Smooth muscle cell (in vitro differentiated cells): ENCODE results near the gene SCRN1. TPM values are rescaled to one million over a fixed set of nuclear protein-coding genes. Genes with fewer than 3 reads are reported as not detected.

Source experiments
- DNase-seq: peaks from one replicate; lab custom pipeline; 2025; ENCODE audit not compliant: unreplicated experiment; lab: John Stamatoyannopoulos, UW
- H2AFZ ChIP-seq: fragments of 200-600 bp; sonication (generic); 2 replicates; pipeline ENCODE4 v1.6.0; 2016; ENCODE audit warnings: antibody characterized with exemption, low read depth, mild to moderate bottlenecking
- H3F3A ChIP-seq: fragments of 200-600 bp; sonication (generic); 2 replicates; pipeline ENCODE4 v1.6.0; 2017; ENCODE audit warnings: antibody characterized with exemption, low read depth
- H3K27ac ChIP-seq: fragments of 200-600 bp; sonication (generic); 2 replicates; pipeline ENCODE4 v1.5.1; 2016; ENCODE audit warnings: low read depth, mild to moderate bottlenecking
- H3K27me3 ChIP-seq: fragments of 200-600 bp; sonication (generic); 2 replicates; pipeline ENCODE4 v1.6.1; 2016; ENCODE audit warnings: low read depth, mild to moderate bottlenecking
- H3K36me3 ChIP-seq: fragments of 200-600 bp; sonication (generic); 2 replicates; pipeline ENCODE4 v1.5.1; 2016; ENCODE audit warnings: low read depth
- H3K4me1 ChIP-seq: fragments of 200-600 bp; sonication (generic); 2 replicates; pipeline ENCODE4 v1.5.1; 2016; ENCODE audit warnings: low read depth
- H3K4me2 ChIP-seq: fragments of 200-600 bp; sonication (generic); 2 replicates; pipeline ENCODE4 v1.6.0; 2016; ENCODE audit warnings: mild to moderate bottlenecking
- H3K4me3 ChIP-seq: fragments of 200-600 bp; sonication (generic); 2 replicates; pipeline ENCODE4 v1.5.1; 2016; ENCODE audit warnings: mild to moderate bottlenecking
- H3K79me2 ChIP-seq: fragments of 200-600 bp; sonication (generic); 2 replicates; pipeline ENCODE4 v1.6.0; 2016; ENCODE audit warnings: low read depth, mild to moderate bottlenecking
- H3K9ac ChIP-seq: fragments of 200-600 bp; sonication (generic); 2 replicates; pipeline ENCODE4 v1.6.0; 2016; ENCODE audit warnings: low read depth
- H3K9me3 ChIP-seq: fragments of 200-600 bp; sonication (generic); replicated peaks from 2 replicates; pipeline ENCODE4 v1.5.1; 2016; ENCODE audit warnings: low read depth
- H4K20me1 ChIP-seq: fragments of 200-600 bp; sonication (generic); 2 replicates; pipeline ENCODE4 v1.6.0; 2016; ENCODE audit warnings: low read depth
- WGBS: methylation state at CpG from one replicate; pipeline ENCODE4 v1.1.7; 2016; ENCODE audit warnings: low lambda C conversion rate; 5-methylcytosine and 5-hydroxymethylcytosine counted together
- polyA plus RNA-seq: library from polyadenylated mRNA; unstranded; fragments of >200 nt; fragmentation: Nextera tagmentation; extraction: Ambion mirVana; gene quantifications from 2 replicates; pipeline ENCODE4 v1.2.1, GENCODE V29; 2016
- total RNA-seq: library from RNA; depleted of rRNA; stranded (reverse); fragments of >200 nt; gene quantifications from 2 replicates; pipeline ENCODE4 v1.2.3, GENCODE V29; 2014
- TF ChIP-seq, protein P1 (sequence below): fragments of 200-600 bp; sonication (generic); IDR thresholded peaks from 2 replicates; pipeline ENCODE4 v1.5.1; 2017; ENCODE audit warnings: borderline replicate concordance, mild to moderate bottlenecking, antibody characterized with exemption; ENCODE audit not compliant: insufficient read depth, poor library complexity, severe bottlenecking

The SCRN1 gene
- total and polyA plus RNA-seq, 2 experiments from 2014 or later, result 67.5 to 84.9 TPM

DNA sequence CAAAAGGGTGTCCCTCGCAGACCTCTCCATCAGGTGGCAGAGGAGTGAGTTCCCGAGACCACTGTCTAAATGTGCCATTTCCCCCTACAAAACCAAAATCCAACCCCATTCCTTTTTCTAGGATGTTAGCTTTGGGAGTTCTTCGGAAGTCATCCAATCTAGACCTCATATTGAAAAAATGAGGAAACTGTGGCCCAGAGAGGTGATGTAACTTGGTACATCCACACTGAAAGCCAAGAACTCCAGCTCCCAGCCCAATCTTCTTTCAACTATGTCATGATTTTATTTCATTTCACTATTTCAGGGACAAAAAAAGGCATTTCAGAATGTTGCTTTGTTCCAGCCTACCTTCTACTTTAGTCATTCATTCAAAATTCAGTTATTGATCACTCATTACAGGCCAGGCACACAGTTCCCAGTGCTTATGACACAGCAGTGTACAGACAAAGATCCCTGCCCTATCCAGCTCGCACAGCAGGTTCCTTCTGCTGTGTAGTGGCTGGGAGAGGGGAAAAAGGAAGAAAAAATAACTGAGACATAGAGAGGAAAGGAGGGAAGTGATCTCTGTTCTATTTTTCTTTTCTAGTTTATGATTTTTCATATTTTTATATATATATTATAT lies 35.8 kb downstream of the SCRN1 start:
- Histone ChIP-seq H3K79me2 (peaks cover 28% of the 10 kb centered on the region), H3K4me2 (no peak overlapping the region), H3K36me3 (peaks cover 8% of the 10 kb centered on the region), H2AFZ (no peak overlapping the region), H3F3A (no peaks in the 10 kb centered on the region), H3K9ac (no peak overlapping the region), H3K27ac (no peak overlapping the region), H4K20me1 (peaks cover 73% of the 10 kb centered on the region), H3K27me3 (no peaks in the 10 kb centered on the region), H3K4me3 (no peak overlapping the region), H3K4me1 (peaks cover 4% of the 10 kb centered on the region), H3K9me3 (no peaks in the 10 kb centered on the region)
- WGBS, result 95% methylated on average over 4 of the region's 4 CpGs
- TF ChIP-seq, protein P1, sequence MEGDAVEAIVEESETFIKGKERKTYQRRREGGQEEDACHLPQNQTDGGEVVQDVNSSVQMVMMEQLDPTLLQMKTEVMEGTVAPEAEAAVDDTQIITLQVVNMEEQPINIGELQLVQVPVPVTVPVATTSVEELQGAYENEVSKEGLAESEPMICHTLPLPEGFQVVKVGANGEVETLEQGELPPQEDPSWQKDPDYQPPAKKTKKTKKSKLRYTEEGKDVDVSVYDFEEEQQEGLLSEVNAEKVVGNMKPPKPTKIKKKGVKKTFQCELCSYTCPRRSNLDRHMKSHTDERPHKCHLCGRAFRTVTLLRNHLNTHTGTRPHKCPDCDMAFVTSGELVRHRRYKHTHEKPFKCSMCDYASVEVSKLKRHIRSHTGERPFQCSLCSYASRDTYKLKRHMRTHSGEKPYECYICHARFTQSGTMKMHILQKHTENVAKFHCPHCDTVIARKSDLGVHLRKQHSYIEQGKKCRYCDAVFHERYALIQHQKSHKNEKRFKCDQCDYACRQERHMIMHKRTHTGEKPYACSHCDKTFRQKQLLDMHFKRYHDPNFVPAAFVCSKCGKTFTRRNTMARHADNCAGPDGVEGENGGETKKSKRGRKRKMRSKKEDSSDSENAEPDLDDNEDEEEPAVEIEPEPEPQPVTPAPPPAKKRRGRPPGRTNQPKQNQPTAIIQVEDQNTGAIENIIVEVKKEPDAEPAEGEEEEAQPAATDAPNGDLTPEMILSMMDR, result no peak
- no peak for DNase-seq

- Histone ChIP-seq H3K27me3 (no peaks in the 10 kb centered on the region), H4K20me1 (peaks cover 55% of the 10 kb centered on the region), H3K79me2 (peaks cover 8% of the 10 kb centered on the region), H2AFZ (no peak overlapping the region), H3K9ac (no peak overlapping the region), H3K36me3 (peaks cover 8% of the 10 kb centered on the region), H3K4me2 (no peak overlapping the region), H3K4me1 (no peaks in the 10 kb centered on the region), H3F3A (no peaks in the 10 kb centered on the region), H3K27ac (no peak overlapping the region), H3K4me3 (no peak overlapping the region), H3K9me3 (no peaks in the 10 kb centered on the region)
- TF ChIP-seq, protein P1, result no peak
- WGBS, result 97% methylated on average over 8 of the region's 8 CpGs
- no peak for DNase-seq
Measured at GRCh38 chr7:29951206-29951605, 38.4 kb downstream of the SCRN1 start.

DNA sequence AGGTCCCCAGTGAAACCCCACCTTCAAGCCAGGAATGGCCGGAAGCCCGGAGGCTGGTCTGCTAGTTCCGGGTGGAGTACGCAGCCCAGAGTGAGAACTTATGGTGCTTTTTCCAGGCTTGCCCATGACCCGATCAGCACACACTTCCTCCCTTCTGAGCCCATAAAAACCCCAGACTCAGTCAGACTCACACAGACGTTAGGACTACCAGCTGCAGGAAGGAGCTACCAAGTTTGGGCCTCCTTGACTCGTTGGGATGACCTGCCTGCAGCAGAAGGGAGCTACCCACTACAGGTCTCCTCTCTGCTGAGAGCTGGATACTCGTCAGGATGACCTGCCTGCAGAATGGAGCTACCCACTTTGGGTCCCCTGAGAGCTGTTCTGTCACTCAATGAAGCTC lies 39.1 kb downstream of the SCRN1 start:
- DNase-seq, result no peak
- TF ChIP-seq, protein P1, result no peak
- H3K4me3 ChIP-seq, result no peak overlapping the region
- no peaks in the 10 kb centered on the region for H3K27me3 ChIP-seq
- no peaks in the 10 kb centered on the region for H3K9me3 ChIP-seq
- H3K4me1 ChIP-seq, result no peaks in the 10 kb centered on the region
- H3K79me2 ChIP-seq, result peaks cover 4% of the 10 kb centered on the region
- no peak overlapping the region for H3K9ac ChIP-seq
- no peaks in the 10 kb centered on the region for H3F3A ChIP-seq
- H3K27ac ChIP-seq, result no peak overlapping the region
- no peak overlapping the region for H2AFZ ChIP-seq
- H4K20me1 ChIP-seq, result peaks cover 47% of the 10 kb centered on the region
- WGBS, result 97% methylated on average over 8 of the region's 8 CpGs
- H3K36me3 ChIP-seq, result peaks cover 8% of the 10 kb centered on the region
- no peak overlapping the region for H3K4me2 ChIP-seq

DNA sequence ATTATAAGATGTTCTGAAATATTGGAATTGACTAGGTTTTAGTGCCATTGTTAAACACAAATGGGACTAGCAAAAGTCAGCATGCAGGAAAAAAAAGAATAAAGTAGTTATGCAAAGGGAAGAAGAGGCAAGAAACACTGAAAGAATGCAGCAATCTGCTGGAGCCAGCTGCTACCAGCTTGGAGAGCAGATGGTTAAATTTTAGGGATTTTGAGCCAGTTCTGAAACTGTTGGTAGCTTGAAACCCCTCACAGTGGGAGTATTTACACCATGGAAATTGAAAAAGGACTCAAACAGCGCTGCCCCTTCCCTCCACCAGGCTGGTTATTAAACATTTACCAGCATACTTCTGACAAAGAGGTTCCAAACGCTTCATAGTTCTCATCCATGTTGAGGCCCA lies 41.0 kb downstream of the SCRN1 start:
- Histone ChIP-seq H3K9ac (no peak overlapping the region), H3K4me3 (no peak overlapping the region), H3K36me3 (no peaks in the 10 kb centered on the region), H3K4me2 (no peak overlapping the region), H3K9me3 (no peaks in the 10 kb centered on the region), H3K27me3 (no peaks in the 10 kb centered on the region), H4K20me1 (peaks cover 35% of the 10 kb centered on the region), H3F3A (no peaks in the 10 kb centered on the region), H3K4me1 (no peaks in the 10 kb centered on the region), H3K27ac (no peak overlapping the region), H3K79me2 (peaks cover 3% of the 10 kb centered on the region), H2AFZ (no peak overlapping the region)
- DNase-seq, result no peak
- WGBS, result 96% methylated on average over 2 of the region's 2 CpGs
- TF ChIP-seq, protein P1, result no peak
